IMR-90 (cell line): ENCODE results near the gene LDAH. TPM values are rescaled to one million over a fixed set of nuclear protein-coding genes. Genes with fewer than 3 reads are reported as not detected.

ENCODE experiments used
- ATAC-seq: fragments of 200-7000 bp; cut with Tn5 transposase; 2 replicates; pipeline ENCODE4 v1.9.1; 2020; ENCODE audit warnings: low read depth, mild to moderate bottlenecking, moderate library complexity
- BruUV-seq: library from RNA; stranded (reverse); fragments of 400-500 nt; replicated peaks from 2 replicates; lab custom pipeline; 2021; lab: Mats Ljungman, UMichigan
- CTCF ChIA-PET: fragments of 300-600 bp; formaldehyde crosslinking; extraction: SDS; loops from one replicate; lab custom pipeline; 2021; ENCODE audit warnings: antibody characterized with exemption; lab: Yijun Ruan, JAX
- POLR2A ChIA-PET: fragments of 300-600 bp; sonication (Branson Sonifier 250); formaldehyde crosslinking; loops from one replicate; lab custom pipeline; 2022; ENCODE audit warnings: antibody characterized with exemption; ENCODE audit not compliant: unreplicated experiment; lab: Charles Lee
- DNase-seq: peaks from one replicate; pipeline ENCODE4 v3.0.0; 2013
- H2AFZ ChIP-seq: replicated peaks from 2 replicates; pipeline ENCODE3; 2013; ENCODE audit warnings: low read length, mild to moderate bottlenecking; ENCODE audit not compliant: poor library complexity
- H2AK5ac ChIP-seq: 2 replicates; pipeline ENCODE4 v1.6.1; 2013; ENCODE audit warnings: low read depth, low read length, inconsistent platforms
- H2AK9ac ChIP-seq: replicated peaks from 2 replicates; pipeline ENCODE3; 2013; ENCODE audit warnings: mild to moderate bottlenecking, low read depth, low read length, moderate library complexity; ENCODE audit not compliant: poor library complexity
- H2BK120ac ChIP-seq: 2 replicates; pipeline ENCODE4 v1.6.1; 2013; ENCODE audit warnings: low read depth, low read length, inconsistent platforms
- H2BK15ac ChIP-seq: 3 replicates; pipeline ENCODE4 v1.6.1; 2013; ENCODE audit warnings: low read depth, low read length, inconsistent platforms
- H2BK20ac ChIP-seq: 2 replicates; pipeline ENCODE4 v1.6.1; 2013; ENCODE audit warnings: low read depth, mild to moderate bottlenecking, inconsistent platforms, low read length, moderate library complexity
- H2BK5ac ChIP-seq: 2 replicates; pipeline ENCODE4 v1.6.1; 2013; ENCODE audit warnings: mild to moderate bottlenecking, low read depth, low read length, inconsistent platforms; ENCODE audit not compliant: poor library complexity, severe bottlenecking
- H3K14ac ChIP-seq: replicated peaks from 2 replicates; pipeline ENCODE4 v1.6.1; 2013; ENCODE audit warnings: low read depth, low read length, inconsistent platforms
- H3K18ac ChIP-seq: 2 replicates; pipeline ENCODE4 v1.6.1; 2013; ENCODE audit warnings: low read depth, low read length, control low read depth
- H3K23ac ChIP-seq: 2 replicates; pipeline ENCODE4 v1.6.1; 2013; ENCODE audit warnings: low read depth, low read length, inconsistent platforms
- H3K27ac ChIP-seq: 2 replicates; pipeline ENCODE4 v1.5.1; 2013; ENCODE audit warnings: mild to moderate bottlenecking, control low read depth, low read length; ENCODE audit not compliant: insufficient read depth
- H3K27me3 ChIP-seq: 2 replicates; pipeline ENCODE4 v1.6.1; 2013; ENCODE audit warnings: low read length; ENCODE audit not compliant: control insufficient read depth, insufficient read depth
- H3K36me3 ChIP-seq: 2 replicates; pipeline ENCODE4 v1.6.1; 2013; ENCODE audit warnings: low read length, mixed read lengths; ENCODE audit not compliant: control insufficient read depth, insufficient read depth
- H3K4ac ChIP-seq: 2 replicates; pipeline ENCODE4 v1.6.1; 2013; ENCODE audit warnings: low read depth, low read length, inconsistent platforms
- H3K4me1 ChIP-seq: 2 replicates; pipeline ENCODE4 v1.6.1; 2013; ENCODE audit warnings: low read length, mixed read lengths; ENCODE audit not compliant: control insufficient read depth, insufficient read depth
- H3K4me2 ChIP-seq: 2 replicates; pipeline ENCODE4 v1.6.1; 2013; ENCODE audit warnings: low read depth, mild to moderate bottlenecking, control low read depth, low read length, moderate library complexity
- H3K4me3 ChIP-seq: 2 replicates; pipeline ENCODE4 v1.5.1; 2013; ENCODE audit warnings: low read depth, mild to moderate bottlenecking, control low read depth, low read length, moderate library complexity; ENCODE audit not compliant: insufficient read depth
- H3K56ac ChIP-seq: 2 replicates; pipeline ENCODE4 v1.6.1; 2013; ENCODE audit warnings: low read length, inconsistent platforms; ENCODE audit not compliant: insufficient read depth; ENCODE audit errors: extremely low read depth
- H3K79me1 ChIP-seq, 2 experiments: 2 replicates each; pipeline ENCODE4 v1.6.1; 2013; ENCODE audit warnings: low read length in 2 of 2, inconsistent platforms in 1 of 2, low read depth in 1 of 2
- H3K9ac ChIP-seq: 2 replicates; pipeline ENCODE4 v1.6.1; 2013; ENCODE audit warnings: low read depth, low read length, control low read depth
- H3K9me1 ChIP-seq: 2 replicates; pipeline ENCODE4 v1.6.1; 2013; ENCODE audit warnings: low read length, inconsistent platforms; ENCODE audit not compliant: insufficient read depth
- H3K9me3 ChIP-seq: 2 replicates; pipeline ENCODE4 v1.6.1; 2013; ENCODE audit warnings: low read length; ENCODE audit not compliant: control insufficient read depth, insufficient read depth
- H4K20me1 ChIP-seq: 2 replicates; pipeline ENCODE4 v1.6.1; 2013; ENCODE audit warnings: low read length, inconsistent platforms; ENCODE audit not compliant: insufficient read depth
- H4K5ac ChIP-seq: 2 replicates; pipeline ENCODE4 v1.6.1; 2013; ENCODE audit warnings: mild to moderate bottlenecking, low read depth, low read length, control low read depth
- H4K8ac ChIP-seq, 2 experiments: 2 replicates each; pipeline ENCODE4 v1.6.1; 2013; ENCODE audit warnings: low read depth in 2 of 2, low read length in 2 of 2, control low read depth in 1 of 2, inconsistent platforms in 1 of 2
- H4K91ac ChIP-seq: 2 replicates; pipeline ENCODE4 v1.6.1; 2013; ENCODE audit warnings: low read depth, low read length, inconsistent platforms; ENCODE audit not compliant: insufficient read depth
- BHLHE40 ChIP-seq: fragments of 150-350 bp; IDR thresholded peaks from 2 replicates; pipeline ENCODE4 v1.6.1; 2016; ENCODE audit warnings: mild to moderate bottlenecking, low read depth, low read length
- CEBPB ChIP-seq: IDR thresholded peaks from 2 replicates; pipeline ENCODE4 v1.6.1; 2012; ENCODE audit warnings: low read depth, low read length, improper control_type of control experiment
- CHD1 ChIP-seq: IDR thresholded peaks from 2 replicates; pipeline ENCODE4 v1.6.1; 2012; ENCODE audit warnings: low read depth, low read length, improper control_type of control experiment
- CTCF ChIP-seq: conservative IDR thresholded peaks from 2 replicates; pipeline ENCODE4 v1.5.1; 2012; ENCODE audit warnings: mild to moderate bottlenecking, low read depth, low read length, improper control_type of control experiment
- FOS ChIP-seq: fragments of 150-350 bp; IDR thresholded peaks from 2 replicates; pipeline ENCODE4 v1.6.1; 2016; ENCODE audit warnings: low read depth, low read length
- MAFK ChIP-seq: IDR thresholded peaks from 2 replicates; pipeline ENCODE4 v1.6.1; 2012; ENCODE audit warnings: low read depth, low read length, improper control_type of control experiment
- MAZ ChIP-seq: IDR thresholded peaks from 2 replicates; pipeline ENCODE4 v1.6.1; 2012; ENCODE audit warnings: low read depth, mild to moderate bottlenecking, low read length, improper control_type of control experiment, moderate library complexity, borderline replicate concordance
- MXI1 ChIP-seq: IDR thresholded peaks from 2 replicates; pipeline ENCODE4 v1.6.1; 2012; ENCODE audit warnings: low read depth, mild to moderate bottlenecking, low read length, moderate library complexity, borderline replicate concordance
- NFE2L2 ChIP-seq: fragments of 150-350 bp; IDR thresholded peaks from 2 replicates; pipeline ENCODE4 v1.6.1; 2016; ENCODE audit warnings: low read depth, mild to moderate bottlenecking, low read length
- POLR2A ChIP-seq: IDR thresholded peaks from 2 replicates; pipeline ENCODE4 v1.6.1; 2012; ENCODE audit warnings: mild to moderate bottlenecking, low read depth, low read length
- RAD21 ChIP-seq: IDR thresholded peaks from 2 replicates; pipeline ENCODE4 v1.6.1; 2012; ENCODE audit warnings: low read length, improper control_type of control experiment
- RCOR1 ChIP-seq: IDR thresholded peaks from 2 replicates; pipeline ENCODE4 v1.6.1; 2012; ENCODE audit warnings: mild to moderate bottlenecking, low read length, improper control_type of control experiment; ENCODE audit not compliant: insufficient replicate concordance
- RFX5 ChIP-seq: IDR thresholded peaks from 2 replicates; pipeline ENCODE4 v1.8.0; 2012; ENCODE audit warnings: low read depth, mild to moderate bottlenecking, low read length, moderate library complexity
- SMC3 ChIP-seq: fragments of 150-350 bp; IDR thresholded peaks from 2 replicates; pipeline ENCODE4 v1.6.1; 2016; ENCODE audit warnings: low read depth, mild to moderate bottlenecking, antibody characterized with exemption, low read length, moderate library complexity
- WGBS, 2 experiments: methylation state at CpG; one replicate each; pipeline versions ENCODE4 v1.1.5 to v1.1.7; 2013; ENCODE audit warnings: missing lambda C conversion rate in 2 of 2; ENCODE audit not compliant: insufficient read length in 1 of 2; ENCODE audit errors: extremely low coverage in 2 of 2; 5-methylcytosine and 5-hydroxymethylcytosine counted together
- dilution Hi-C: fragments of 300-500 bp; cut with HindIII; formaldehyde crosslinking; loops from one replicate; pipeline ENCODE4 v1.14.3; 2018; ENCODE audit warnings: low sequenced_read_pairs; ENCODE audit not compliant: unreplicated experiment
- in situ Hi-C: fragments of 300-500 bp; cut with MboI; formaldehyde crosslinking; loops from 3 replicates; pipeline ENCODE4 v1.14.3; 2019; ENCODE audit warnings: low sequenced_read_pairs, inconsistent platforms, mixed read lengths
- intact Hi-C: fragments of 100-400 bp; cut with micrococcal nuclease; formaldehyde crosslinking; loops from 2 replicates; pipeline ENCODE4 v1.10.0; 2022
- polyA plus RNA-seq, 3 experiments: library from polyadenylated mRNA; depleted of rRNA; stranded (reverse); fragments of >200 nt; gene quantifications; 2 replicates each; pipeline ENCODE4 v1.2.3, GENCODE V29; 2012; ENCODE audit warnings: low replicate concordance in 1 of 3
- total RNA-seq: library from RNA; depleted of rRNA; stranded (reverse); fragments of >200 nt; gene quantifications from 2 replicates; pipeline ENCODE4 v1.2.3, GENCODE V29; 2012
- TF ChIP-seq, protein P1 (sequence below): fragments of 150-350 bp; IDR thresholded peaks from 2 replicates; pipeline ENCODE4 v1.6.1; 2017; ENCODE audit warnings: mild to moderate bottlenecking, antibody characterized with exemption, low read length, low read depth
- TF ChIP-seq, protein P2 (sequence below): fragments of 150-350 bp; IDR thresholded peaks from 2 replicates; pipeline ENCODE4 v1.6.1; 2016; ENCODE audit warnings: low read depth, mild to moderate bottlenecking, low read length, moderate library complexity, borderline replicate concordance

The LDAH gene
- total and polyA plus RNA-seq, 2 of the 4 experiments (the other 2 are of a cell fraction), result 12.1 to 31.7 TPM

- H3K23ac ChIP-seq, result no peak overlapping the region
- no peak overlapping the region for H2BK5ac ChIP-seq
- no peaks in the 10 kb centered on the region for H3K9me3 ChIP-seq
- no peaks in the 10 kb centered on the region for H3K4me1 ChIP-seq
- H2BK15ac ChIP-seq, result no peak overlapping the region
- no peaks in the 10 kb centered on the region for H3K36me3 ChIP-seq
- DNase-seq (no peak), ATAC-seq (no peak)
- H4K8ac ChIP-seq, result no peak overlapping the region
- ChIA-PET CTCF (no interaction called here), POLR2A (no interaction called here)
- no peaks in the 10 kb centered on the region for H3K79me1 ChIP-seq
- BruUV-seq, result no TSS peak
- H3K9me1 ChIP-seq, result no peaks in the 10 kb centered on the region
- H3K4me3 ChIP-seq, result no peak overlapping the region
- no peak overlapping the region for H3K27ac ChIP-seq
- dilution Hi-C loops, result no loop called here
- H4K20me1 ChIP-seq, result no peaks in the 10 kb centered on the region
- H3K56ac ChIP-seq, result no peak overlapping the region
- WGBS, 2 experiments, result no CpG with 5 or more reads among the region's 2 CpGs
- TF ChIP-seq RFX5, result no peak
- TF ChIP-seq RAD21, result no peak
- TF ChIP-seq, protein P1, sequence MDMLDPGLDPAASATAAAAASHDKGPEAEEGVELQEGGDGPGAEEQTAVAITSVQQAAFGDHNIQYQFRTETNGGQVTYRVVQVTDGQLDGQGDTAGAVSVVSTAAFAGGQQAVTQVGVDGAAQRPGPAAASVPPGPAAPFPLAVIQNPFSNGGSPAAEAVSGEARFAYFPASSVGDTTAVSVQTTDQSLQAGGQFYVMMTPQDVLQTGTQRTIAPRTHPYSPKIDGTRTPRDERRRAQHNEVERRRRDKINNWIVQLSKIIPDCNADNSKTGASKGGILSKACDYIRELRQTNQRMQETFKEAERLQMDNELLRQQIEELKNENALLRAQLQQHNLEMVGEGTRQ, result no peak
- TF ChIP-seq, protein P2, sequence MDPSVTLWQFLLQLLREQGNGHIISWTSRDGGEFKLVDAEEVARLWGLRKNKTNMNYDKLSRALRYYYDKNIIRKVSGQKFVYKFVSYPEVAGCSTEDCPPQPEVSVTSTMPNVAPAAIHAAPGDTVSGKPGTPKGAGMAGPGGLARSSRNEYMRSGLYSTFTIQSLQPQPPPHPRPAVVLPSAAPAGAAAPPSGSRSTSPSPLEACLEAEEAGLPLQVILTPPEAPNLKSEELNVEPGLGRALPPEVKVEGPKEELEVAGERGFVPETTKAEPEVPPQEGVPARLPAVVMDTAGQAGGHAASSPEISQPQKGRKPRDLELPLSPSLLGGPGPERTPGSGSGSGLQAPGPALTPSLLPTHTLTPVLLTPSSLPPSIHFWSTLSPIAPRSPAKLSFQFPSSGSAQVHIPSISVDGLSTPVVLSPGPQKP, result no peak
- TF ChIP-seq BHLHE40, result no peak
- no peak for TF ChIP-seq MAFK
- no peak for TF ChIP-seq CHD1
- no peak for TF ChIP-seq MAZ
- TF ChIP-seq SMC3, result no peak
- TF ChIP-seq CEBPB, result no peak
- TF ChIP-seq POLR2A, result no peak
- TF ChIP-seq CTCF, result no peak
- TF ChIP-seq NFE2L2, result no peak
- TF ChIP-seq RCOR1, result no peak
- TF ChIP-seq MXI1, result no peak
- TF ChIP-seq FOS, result no peak
- H3K18ac ChIP-seq, result no peak overlapping the region
- H3K9ac ChIP-seq, result no peak overlapping the region
- H2AK9ac ChIP-seq, result no peak overlapping the region
- H3K27me3 ChIP-seq, result no peaks in the 10 kb centered on the region; the same call in 1 of the 2 replicates
- no peak overlapping the region for H2BK120ac ChIP-seq
- no peak overlapping the region for H2AFZ ChIP-seq
- H3K4ac ChIP-seq, result no peak overlapping the region
- no peak overlapping the region for H2BK20ac ChIP-seq
- no peak overlapping the region for H3K14ac ChIP-seq
- in situ Hi-C loops, result no loop called here
- intact Hi-C loops, result no loop called here
- no peak overlapping the region for H2AK5ac ChIP-seq
- H4K5ac ChIP-seq, result no peak overlapping the region
- no peak overlapping the region for H3K4me2 ChIP-seq
- H4K91ac ChIP-seq, result no peak overlapping the region
Measured at GRCh38 chr2:20834331-20834730, 11.4 kb upstream of the LDAH start.
